Muscle layer of colon (tissue), 2 donors: ENCODE measurements around the gene PTRH1.

Experiments used
- H3K27ac ChIP-seq: one replicate; pipeline ENCODE4 v1.7.0; 2013; ENCODE audit warnings: low read depth, mild to moderate bottlenecking, low read length, moderate library complexity
- H3K27me3 ChIP-seq, 2 donors: one replicate each; pipeline ENCODE4 v1.7.0; 2013; ENCODE audit warnings: low read length in 2 of 2, mild to moderate bottlenecking in 2 of 2; ENCODE audit not compliant: insufficient read depth in 2 of 2, control insufficient read depth in 1 of 2
- H3K36me3 ChIP-seq: one replicate; pipeline ENCODE4 v1.7.0; 2013; ENCODE audit warnings: mild to moderate bottlenecking, low read length; ENCODE audit not compliant: insufficient read depth
- H3K4me1 ChIP-seq: one replicate; pipeline ENCODE4 v1.7.0; 2013; ENCODE audit warnings: mild to moderate bottlenecking, low read length; ENCODE audit not compliant: insufficient read depth
- H3K4me3 ChIP-seq, 2 donors: one replicate each; pipeline ENCODE4 v1.7.0; 2013; ENCODE audit warnings: low read length in 2 of 2, low read depth in 1 of 2, mild to moderate bottlenecking in 1 of 2, moderate library complexity in 1 of 2
- H3K9ac ChIP-seq: one replicate; pipeline ENCODE4 v1.7.0; 2013; ENCODE audit warnings: low read length
- H3K9me3 ChIP-seq: one replicate; pipeline ENCODE4 v1.7.0; 2013; ENCODE audit warnings: mild to moderate bottlenecking, low read length
- donor health status: abdominal sarcoma.
- donor health status: Adenocarcinoma of cecum.

The PTRH1 gene

DNA sequence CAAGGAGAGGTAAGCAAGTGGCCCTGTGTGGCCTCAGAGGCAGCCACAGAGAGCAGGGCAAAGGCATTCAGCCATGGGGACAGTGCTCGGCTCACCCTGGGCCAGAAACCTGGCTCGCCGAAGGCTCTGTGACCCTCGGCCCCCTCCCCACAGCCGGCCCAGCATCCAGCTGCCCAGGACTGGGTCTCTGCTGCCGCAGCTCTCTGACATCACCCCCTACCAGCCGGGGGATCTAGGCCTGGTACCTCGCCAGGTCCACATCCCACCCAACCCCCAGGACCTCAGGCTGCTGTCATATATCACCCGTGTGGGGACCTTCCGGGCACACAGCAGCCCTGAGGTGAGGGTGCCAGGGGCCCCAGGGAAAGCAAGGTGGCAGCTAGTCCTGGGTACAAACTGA is 2.6 kb downstream of the PTRH1 start:
- H3K27ac ChIP-seq, result no peak overlapping the region
- no peaks in the 10 kb centered on the region for H3K36me3 ChIP-seq
- no peak overlapping the region for H3K4me3 ChIP-seq

DNA sequence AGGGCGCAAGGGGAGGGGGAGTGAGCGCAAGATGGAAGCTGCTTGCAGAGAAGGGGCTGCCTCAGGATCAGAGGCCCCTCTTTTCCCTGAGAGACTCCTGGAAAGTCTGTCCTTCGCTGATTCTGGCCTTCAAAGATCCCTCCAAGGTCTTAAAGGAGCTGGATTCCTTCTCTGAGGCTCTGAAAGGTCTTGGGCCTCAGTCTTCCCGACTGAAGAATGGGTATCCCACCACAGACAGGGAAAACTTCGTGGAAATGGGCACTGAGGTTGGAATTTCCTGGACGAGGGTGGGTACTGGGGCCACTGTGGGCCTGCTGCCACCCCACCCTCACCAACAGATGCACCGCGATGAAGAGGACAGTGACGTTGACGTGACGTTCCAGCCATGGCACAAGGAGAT is 3.1 kb downstream of the PTRH1 start:
- Histone ChIP-seq H3K9me3 (no peaks in the 10 kb centered on the region), H3K4me1 (peaks cover 12% of the 10 kb centered on the region), H3K27me3 (peaks cover 0 to 4% of the 10 kb centered on the region in 2 donors), H3K9ac (no peak overlapping the region), H3K36me3 (no peaks in the 10 kb centered on the region), H3K4me3 (no peak overlapping the region), H3K27ac (no peak overlapping the region)

More for the DNA sequence above, 2.6 kb downstream of the PTRH1 start:
- Histone ChIP-seq H3K9me3 (no peaks in the 10 kb centered on the region), H3K4me1 (peaks cover 12% of the 10 kb centered on the region), H3K27me3 (peaks cover 0 to 2% of the 10 kb centered on the region in 2 donors), H3K9ac (no peak overlapping the region)

DNA sequence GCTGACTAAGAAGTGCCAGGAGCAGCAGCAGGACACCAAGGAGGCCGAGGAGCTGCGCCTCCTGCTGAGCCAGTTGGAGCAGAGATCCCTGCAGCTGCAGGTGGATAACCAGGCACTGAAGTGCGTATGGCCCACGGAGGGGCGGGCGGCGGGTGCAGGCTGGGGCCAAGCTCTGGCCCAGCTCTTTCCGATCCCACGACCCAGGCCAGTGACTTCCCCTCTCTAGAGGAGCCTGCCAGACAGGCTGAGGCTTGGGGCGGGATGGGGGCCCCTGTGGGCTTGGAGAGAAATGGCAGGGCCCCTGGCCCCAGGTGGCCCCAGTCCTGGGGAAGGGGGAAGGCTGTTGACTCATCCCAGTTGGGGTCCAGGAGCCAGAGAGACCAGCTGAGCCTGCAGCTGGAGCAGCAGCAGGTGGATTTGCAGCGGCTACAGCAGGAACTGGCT is 3.6 kb downstream of the PTRH1 start:
- Histone ChIP-seq H3K36me3 (no peaks in the 10 kb centered on the region), H3K27me3 (peaks cover 0 to 4% of the 10 kb centered on the region in 2 donors), H3K9me3 (no peaks in the 10 kb centered on the region), H3K9ac (no peak overlapping the region), H3K27ac (no peak overlapping the region), H3K4me1 (peaks cover 12% of the 10 kb centered on the region), H3K4me3 (no peak overlapping the region)

DNA sequence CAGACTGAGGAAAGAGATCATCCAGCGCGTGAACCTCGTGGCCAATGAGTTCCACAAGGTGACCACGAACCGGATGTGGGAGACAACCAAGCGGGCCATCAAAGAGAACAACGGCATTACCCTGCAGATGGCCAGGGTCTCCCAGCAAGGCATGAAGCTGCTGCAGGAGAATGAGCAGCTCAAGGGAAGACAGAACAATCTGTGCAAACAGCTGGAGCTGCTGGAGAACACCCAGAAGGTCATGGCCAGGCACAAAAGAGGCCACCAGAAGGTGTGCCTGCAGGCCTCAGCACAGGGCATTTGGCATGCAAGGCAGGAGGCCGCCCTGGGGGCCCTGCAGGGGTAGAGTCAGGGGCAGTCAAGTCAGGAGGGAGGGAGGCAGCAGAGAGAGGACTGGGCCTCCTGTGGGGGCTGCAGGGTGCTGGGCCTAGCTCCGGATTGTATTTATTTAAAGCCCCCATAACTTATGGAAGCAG is 4.2 kb downstream of the PTRH1 start:
- Histone ChIP-seq H3K9ac (no peak overlapping the region), H3K4me3 (no peak overlapping the region), H3K4me1 (peaks cover 9% of the 10 kb centered on the region), H3K9me3 (no peaks in the 10 kb centered on the region), H3K27ac (no peak overlapping the region), H3K27me3 (peaks cover 0 to 4% of the 10 kb centered on the region in 2 donors), H3K36me3 (no peaks in the 10 kb centered on the region)

DNA sequence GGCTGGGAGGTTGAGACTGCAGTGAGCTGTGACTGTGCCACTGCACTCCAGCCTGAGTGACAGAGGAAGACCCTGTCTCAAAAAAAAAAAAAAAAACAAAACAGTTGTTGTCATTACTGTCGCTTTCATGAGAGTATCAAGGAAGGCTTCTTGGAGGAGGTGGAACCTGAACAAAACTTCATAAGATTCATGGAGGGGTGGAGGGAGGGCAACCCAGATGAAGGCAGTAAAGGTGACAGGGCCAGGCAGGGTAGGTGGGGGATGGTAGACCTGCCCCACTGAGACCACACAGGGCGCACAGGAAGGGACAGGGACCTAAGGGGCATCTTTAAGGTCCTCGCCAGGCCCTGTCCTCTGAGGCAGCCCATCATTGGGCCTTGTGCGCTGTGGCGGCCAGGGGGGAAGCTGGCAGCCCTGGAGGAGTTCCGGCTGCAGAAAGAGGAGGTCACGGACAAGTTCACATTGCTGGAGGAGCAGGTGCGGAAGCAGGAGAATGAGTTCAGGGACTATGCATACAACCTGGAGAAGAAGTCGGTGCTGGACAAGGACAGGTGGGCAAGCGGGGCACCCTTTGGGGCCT is 5.2 kb downstream of the PTRH1 start:
- Histone ChIP-seq H3K36me3 (no peaks in the 10 kb centered on the region), H3K4me3 (no peak overlapping the region), H3K27me3 (peaks cover 0 to 4% of the 10 kb centered on the region in 2 donors), H3K27ac (no peak overlapping the region), H3K9me3 (no peaks in the 10 kb centered on the region), H3K4me1 (peaks cover 6% of the 10 kb centered on the region), H3K9ac (no peak overlapping the region)

DNA sequence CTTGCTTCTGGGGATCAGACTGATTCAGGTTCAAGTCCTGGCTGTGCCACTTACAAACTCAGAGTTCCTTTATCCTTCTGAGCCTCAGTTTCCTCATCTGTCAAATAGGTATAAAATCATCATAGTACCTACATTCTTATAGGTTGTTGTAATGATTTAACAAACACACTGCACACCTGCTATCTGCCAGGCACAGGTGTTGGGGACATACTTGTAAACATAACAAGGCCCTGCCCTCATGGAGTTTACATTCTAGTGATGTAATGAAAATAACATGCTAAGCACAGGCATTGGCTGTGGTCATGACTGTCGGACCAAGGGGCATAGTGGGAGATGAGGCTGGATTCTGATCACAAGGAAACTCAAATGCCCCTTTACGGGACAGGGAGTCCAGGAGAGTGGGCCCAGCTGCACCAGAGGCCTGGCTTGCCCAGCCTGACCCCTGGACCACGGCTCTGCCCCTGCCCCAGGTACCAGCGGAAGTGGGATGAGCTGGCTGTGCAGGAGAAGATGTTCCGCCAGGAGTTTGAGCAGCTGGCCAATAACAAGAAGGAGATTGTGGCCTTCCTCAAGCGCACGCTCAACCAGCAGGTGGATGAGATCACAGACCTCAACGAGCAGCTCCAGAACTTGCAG is 6.4 kb downstream of the PTRH1 start:
- Histone ChIP-seq H3K9ac (no peak overlapping the region), H3K27me3 (peaks cover 0 to 4% of the 10 kb centered on the region in 2 donors), H3K36me3 (no peaks in the 10 kb centered on the region), H3K4me3 (no peak overlapping the region), H3K4me1 (peaks cover under 1% of the 10 kb centered on the region), H3K27ac (no peak overlapping the region), H3K9me3 (no peaks in the 10 kb centered on the region)

DNA sequence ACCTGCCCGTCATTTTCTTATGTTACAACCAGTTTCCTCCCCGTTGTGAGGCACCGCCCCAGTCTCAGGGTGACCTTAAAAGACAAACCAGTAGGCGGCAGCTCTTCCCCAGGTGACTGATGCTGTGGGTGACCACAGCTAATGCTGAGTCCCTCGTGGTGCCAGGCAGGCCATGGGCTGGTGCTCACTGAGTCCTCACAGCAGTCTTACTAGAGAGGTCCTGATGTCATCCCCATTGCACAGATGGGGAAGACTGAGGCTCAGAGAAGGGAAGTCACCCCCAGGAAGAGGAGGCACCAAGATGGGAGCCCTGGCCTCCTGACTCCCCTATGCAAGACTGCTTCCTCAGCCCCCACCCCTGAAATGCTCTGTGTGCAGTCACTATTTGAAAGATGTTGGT is 7.7 kb downstream of the PTRH1 start:
- Histone ChIP-seq H3K27me3 (peaks cover 0 to 4% of the 10 kb centered on the region in 2 donors), H3K4me3 (no peak overlapping the region), H3K27ac (no peak overlapping the region), H3K9ac (no peak overlapping the region), H3K36me3 (no peaks in the 10 kb centered on the region), H3K9me3 (no peaks in the 10 kb centered on the region), H3K4me1 (no peaks in the 10 kb centered on the region)

DNA sequence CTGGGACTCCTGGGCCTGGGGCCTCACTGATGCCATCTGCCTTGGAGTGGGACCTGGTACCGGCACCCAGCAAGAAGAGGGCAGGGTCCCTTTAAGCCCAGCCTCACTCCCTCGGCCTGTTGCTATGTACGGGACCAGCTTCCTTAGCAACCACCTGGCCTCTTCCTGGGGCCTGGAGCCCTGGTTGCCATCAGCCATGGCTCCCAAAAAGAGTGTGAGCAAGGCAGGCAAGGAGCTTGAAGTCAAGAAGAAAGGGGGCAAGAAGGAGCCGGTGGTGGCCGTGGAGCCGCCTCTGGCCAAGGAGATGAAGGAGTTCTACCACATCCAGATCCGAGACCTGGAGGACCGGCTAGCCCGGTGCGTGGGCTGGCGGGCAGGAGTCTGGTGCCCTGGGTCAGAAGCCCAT is 8.6 kb downstream of the PTRH1 start, which contains the start of gene CFAP157:
Gene CFAP157 (plus strand): TSS at position 153 of the 406 bp plus-strand sequence. CDS start 44 bp downstream, at position 197.
- Histone ChIP-seq H3K27ac (no peak within 1 kb of the TSS), H3K36me3 (no peaks in the 10 kb centered on the region), H3K4me3 (no peak within 1 kb of the TSS), H3K4me1 (no peaks in the 10 kb centered on the region), H3K9ac (no peak within 1 kb of the TSS), H3K9me3 (no peaks in the 10 kb centered on the region), H3K27me3 (peaks cover 0 to 4% of the 10 kb centered on the region in 2 donors)

DNA sequence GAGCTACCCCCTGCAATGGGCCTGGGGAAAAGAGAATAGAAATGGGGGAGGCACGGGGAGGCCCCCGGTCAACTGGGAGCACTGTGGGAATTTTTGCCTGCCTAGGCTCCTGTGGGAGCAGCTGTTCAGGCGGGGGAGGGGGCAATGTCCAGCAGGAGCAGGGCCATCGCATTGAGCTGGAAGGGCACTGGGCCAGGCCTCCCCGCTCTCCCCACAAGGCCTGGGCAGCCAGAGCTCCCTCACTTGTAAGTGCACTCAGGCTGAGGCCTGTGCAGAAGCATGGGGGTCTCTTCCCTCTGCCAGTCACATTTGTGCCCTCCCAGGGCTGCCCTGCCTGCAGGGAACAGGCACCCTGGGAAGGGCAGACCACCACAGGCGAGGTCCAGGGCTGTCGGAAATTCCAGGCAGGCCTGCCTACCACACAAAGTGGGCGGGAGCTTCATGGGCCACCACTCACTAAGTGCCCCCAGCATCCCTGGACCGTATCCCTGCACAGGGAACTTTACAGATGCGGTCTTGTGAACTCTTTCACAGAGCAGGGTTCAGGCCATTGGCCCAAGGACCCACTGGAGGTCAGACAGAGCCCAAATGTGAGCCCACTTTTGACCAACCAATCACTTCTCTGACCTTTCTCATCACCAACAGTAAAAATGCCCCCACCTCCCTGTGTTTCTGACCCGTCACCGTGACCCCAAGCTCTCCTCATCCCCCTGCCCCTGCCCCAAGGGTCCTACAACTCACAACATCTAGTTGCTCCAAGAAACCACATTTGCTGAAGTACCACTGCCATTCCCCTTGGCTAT is 9.7 kb downstream of the PTRH1 start:
- H3K9me3 ChIP-seq, result no peaks in the 10 kb centered on the region
- peaks cover 0 to 4% of the 10 kb centered on the region in 2 donors for H3K27me3 ChIP-seq
- H3K36me3 ChIP-seq, result no peaks in the 10 kb centered on the region
- H3K4me1 ChIP-seq, result no peaks in the 10 kb centered on the region
- H3K27ac ChIP-seq, result no peak overlapping the region
- H3K4me3 ChIP-seq, result no peak overlapping the region
- H3K9ac ChIP-seq, result no peak overlapping the region

DNA sequence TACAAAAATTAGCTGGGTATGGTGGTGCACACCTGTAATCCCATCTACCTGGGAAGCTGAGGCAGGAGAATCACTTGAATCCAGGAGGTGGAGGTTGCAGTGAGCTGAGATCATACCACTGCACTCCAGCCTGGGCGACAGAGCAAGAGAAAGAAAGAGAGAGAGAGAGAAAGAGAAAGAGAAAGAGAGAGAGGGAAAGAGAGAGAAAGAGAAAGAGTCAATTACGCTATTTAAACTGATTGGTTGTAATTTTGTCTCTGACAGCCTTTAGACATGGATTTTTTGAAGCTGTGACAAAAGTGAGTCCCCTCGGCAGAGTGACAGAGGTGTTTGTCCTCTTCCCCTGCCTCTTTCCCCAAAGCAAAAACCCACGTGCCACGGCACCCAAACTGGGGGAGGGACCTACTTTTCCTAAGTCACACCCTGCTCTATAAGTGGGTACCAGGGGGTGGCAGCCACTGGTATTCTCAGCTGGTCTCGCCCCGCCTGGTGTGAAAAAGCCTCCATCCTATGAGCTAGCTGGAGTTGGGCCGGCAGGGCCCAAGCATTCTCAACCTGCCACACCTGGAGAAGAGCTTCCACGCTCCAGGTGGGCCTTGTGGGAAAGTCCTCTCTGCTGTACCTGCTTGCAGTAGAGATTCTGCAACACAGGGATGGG is 12.0 kb downstream of the PTRH1 start:
- Histone ChIP-seq H3K4me1 (peaks cover 11% of the 10 kb centered on the region), H3K9ac (no peak overlapping the region), H3K27ac (no peak overlapping the region), H3K9me3 (no peaks in the 10 kb centered on the region), H3K36me3 (no peaks in the 10 kb centered on the region), H3K27me3 (peaks cover 0 to 4% of the 10 kb centered on the region in 2 donors), H3K4me3 (no peak overlapping the region)
